Mesenchymal stem cell (in vitro differentiated cells and primary cell): ENCODE data around the gene RTN3.

Experiments used
- DNase-seq: peaks from one replicate; pipeline ENCODE4 v3.0.0-alpha.2; 2013
- H2AFZ ChIP-seq: one replicate; pipeline ENCODE4 v1.6.1; 2013; ENCODE audit warnings: low read depth, mild to moderate bottlenecking, control low read depth, inconsistent platforms, low read length, moderate library complexity
- H2AK5ac ChIP-seq: 2 replicates; pipeline ENCODE4 v1.6.1; 2013; ENCODE audit warnings: low read length, moderate library complexity, mild to moderate bottlenecking, inconsistent platforms; ENCODE audit not compliant: severe bottlenecking
- H2BK120ac ChIP-seq: one replicate; pipeline ENCODE4 v1.6.1; 2013; ENCODE audit warnings: low read depth, mild to moderate bottlenecking, inconsistent platforms, low read length, moderate library complexity
- H2BK12ac ChIP-seq, 2 experiments: one replicate each; pipeline ENCODE4 v1.6.1; 2013; ENCODE audit warnings: inconsistent platforms in 2 of 2, low read length in 2 of 2, mild to moderate bottlenecking in 2 of 2, moderate library complexity in 2 of 2, control low read depth in 1 of 2
- H2BK15ac ChIP-seq: one replicate; pipeline ENCODE4 v1.6.1; 2013; ENCODE audit warnings: mild to moderate bottlenecking, low read depth, inconsistent platforms; ENCODE audit not compliant: poor library complexity, severe bottlenecking
- H2BK5ac ChIP-seq: 2 replicates; pipeline ENCODE4 v1.6.1; 2013; ENCODE audit warnings: low read depth, mild to moderate bottlenecking, low read length, control low read depth, inconsistent platforms; ENCODE audit not compliant: poor library complexity, severe bottlenecking
- H3K14ac ChIP-seq, 2 experiments: one replicate each; pipeline ENCODE4 v1.6.1; 2013; ENCODE audit warnings: inconsistent platforms in 2 of 2, low read length in 2 of 2, control low read depth in 1 of 2, mild to moderate bottlenecking in 1 of 2, moderate library complexity in 1 of 2
- H3K18ac ChIP-seq, 2 experiments: one replicate each; pipeline ENCODE4 v1.6.1; 2013; ENCODE audit warnings: inconsistent platforms in 2 of 2, low read length in 2 of 2, control low read depth in 1 of 2, low read depth in 1 of 2, mild to moderate bottlenecking in 1 of 2
- H3K23ac ChIP-seq, 2 experiments: one replicate each; pipeline ENCODE4 v1.6.1; 2013; ENCODE audit warnings: inconsistent platforms in 2 of 2, low read length in 2 of 2, mild to moderate bottlenecking in 2 of 2, moderate library complexity in 2 of 2, control low read depth in 1 of 2
- H3K27ac ChIP-seq: 2 replicates; pipeline ENCODE4 v1.5.1; 2013; ENCODE audit warnings: mild to moderate bottlenecking, moderate library complexity, low read length, control low read depth, inconsistent platforms; ENCODE audit not compliant: poor library complexity, severe bottlenecking
- H3K27me3 ChIP-seq, 2 experiments: 2 replicates each; pipeline versions ENCODE4 v1.6.1 to v1.7.0; 2013; ENCODE audit warnings: low read length in 2 of 2, mild to moderate bottlenecking in 2 of 2, moderate library complexity in 2 of 2, control low read depth in 1 of 2, inconsistent platforms in 1 of 2; ENCODE audit not compliant: control insufficient read depth in 1 of 2, insufficient read depth in 1 of 2
- H3K36me3 ChIP-seq, 2 experiments: 2 replicates each; pipeline versions ENCODE4 v1.6.1 to v1.7.0; 2013; ENCODE audit warnings: low read length in 2 of 2, control low read depth in 1 of 2, inconsistent platforms in 1 of 2, low read depth in 1 of 2, mild to moderate bottlenecking in 1 of 2; ENCODE audit not compliant: insufficient read depth in 2 of 2, control insufficient read depth in 1 of 2
- H3K4ac ChIP-seq, 2 experiments: one replicate each; pipeline ENCODE4 v1.6.1; 2013; ENCODE audit warnings: inconsistent platforms in 2 of 2, low read length in 2 of 2, mild to moderate bottlenecking in 2 of 2, moderate library complexity in 2 of 2, control low read depth in 1 of 2, low read depth in 1 of 2
- H3K4me1 ChIP-seq: 2 replicates; pipeline ENCODE4 v1.6.1; 2013; ENCODE audit warnings: low read depth, low read length, control low read depth; ENCODE audit not compliant: control insufficient read depth, insufficient read depth
- H3K4me2 ChIP-seq: 2 replicates; pipeline ENCODE4 v1.6.1; 2013; ENCODE audit warnings: low read length, mild to moderate bottlenecking, inconsistent platforms; ENCODE audit not compliant: poor library complexity, severe bottlenecking
- H3K4me3 ChIP-seq, 2 experiments: 2 replicates each; pipeline versions ENCODE4 v1.5.1 to v1.7.0; 2013; ENCODE audit warnings: low read length in 2 of 2, mild to moderate bottlenecking in 2 of 2, control low read depth in 1 of 2, low read depth in 1 of 2; ENCODE audit not compliant: insufficient read depth in 1 of 2
- H3K79me1 ChIP-seq: replicated peaks from 2 replicates; pipeline ENCODE4 v1.6.1; 2013; ENCODE audit warnings: mild to moderate bottlenecking, control low read depth, low read length, inconsistent platforms; ENCODE audit not compliant: poor library complexity, severe bottlenecking
- H3K9ac ChIP-seq: 2 replicates; pipeline ENCODE4 v1.7.0; 2013; ENCODE audit warnings: mild to moderate bottlenecking, low read length, moderate library complexity
- H3K9me3 ChIP-seq: 2 replicates; pipeline ENCODE4 v1.7.0; 2013; ENCODE audit warnings: mild to moderate bottlenecking, low read length; ENCODE audit not compliant: control insufficient read depth
- H4K8ac ChIP-seq: one replicate; pipeline ENCODE4 v1.6.1; 2013; ENCODE audit warnings: inconsistent platforms, mild to moderate bottlenecking, low read length, moderate library complexity
- H4K91ac ChIP-seq: one replicate; pipeline ENCODE4 v1.6.1; 2013; ENCODE audit warnings: mild to moderate bottlenecking, low read length, inconsistent platforms
- WGBS: methylation state at CpG from one replicate; pipeline ENCODE4 v1.1.7; 2013; ENCODE audit warnings: mixed read lengths; 5-methylcytosine and 5-hydroxymethylcytosine counted together

Gene RTN3

DNA sequence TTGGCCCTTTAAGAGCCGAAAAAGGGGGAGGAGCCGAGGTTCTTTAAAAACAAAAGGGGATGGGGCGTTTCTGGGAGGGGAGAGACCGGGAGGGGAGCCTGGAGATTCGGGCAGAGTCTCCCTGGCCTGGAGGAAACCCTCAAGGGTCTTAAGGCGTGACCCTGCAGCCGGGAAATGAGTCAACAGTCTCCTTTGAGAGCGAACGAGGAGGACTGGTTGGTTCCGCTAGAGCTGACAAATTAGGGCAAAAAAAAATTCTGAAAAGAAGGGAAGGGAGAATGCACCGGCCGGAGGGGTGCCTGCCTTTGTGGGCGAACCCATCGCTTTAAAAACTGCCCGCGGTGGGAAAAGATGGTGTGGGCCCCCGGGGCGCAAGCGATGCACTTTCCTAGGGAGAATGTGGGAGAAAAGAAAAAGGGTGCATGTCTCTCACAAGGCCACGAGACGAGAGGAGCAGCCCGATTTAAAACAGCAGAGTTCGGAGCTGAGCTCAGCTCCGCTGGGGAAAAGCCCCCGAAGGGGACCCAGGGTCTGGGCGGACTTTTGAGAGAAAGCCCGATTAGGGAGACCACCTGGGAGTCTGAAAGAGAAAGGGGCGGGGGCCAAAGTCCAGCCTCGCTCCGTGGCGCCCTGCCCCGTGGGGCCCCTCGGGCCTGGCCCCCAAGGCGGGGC is 86.4 kb downstream of the RTN3 start:
- H3K4ac ChIP-seq: peak overlapping the region in 1 of 2 experiments; percentile 22
- H3K9ac ChIP-seq: peak overlapping the region; percentile 92
- no peaks in the 10 kb centered on the region for H3K27me3 ChIP-seq
- peak overlapping the region; percentile 28 to 65 for H3K18ac ChIP-seq
- peak overlapping the region; percentile 96 for H2BK15ac ChIP-seq
- H4K8ac ChIP-seq: no peak overlapping the region
- H3K14ac ChIP-seq: peak overlapping the region in 1 of 2 experiments; percentile 23
- H3K79me1 ChIP-seq: peaks cover 20% of the 10 kb centered on the region
- no peak overlapping the region for H3K23ac ChIP-seq
- H3K4me1 ChIP-seq: peaks cover 45% of the 10 kb centered on the region
- H3K4me2 ChIP-seq: peak overlapping the region; percentile 94
- peak overlapping the region; percentile 84 for H2BK5ac ChIP-seq
- no peak overlapping the region for H4K91ac ChIP-seq
- H3K27ac ChIP-seq: peak overlapping the region; percentile 86
- under 1% methylated on average over 28 of the region's 34 CpGs for WGBS
- H3K36me3 ChIP-seq: peaks cover 0 to 34% of the 10 kb centered on the region in 2 experiments
- peak overlapping the region; percentile 97 for H2BK120ac ChIP-seq
- H2AFZ ChIP-seq: no peak overlapping the region
- no peaks in the 10 kb centered on the region for H3K9me3 ChIP-seq
- peak; percentile 84 for DNase-seq
- peak overlapping the region; percentile 10 for H2AK5ac ChIP-seq
- no peak overlapping the region for H2BK12ac ChIP-seq
- peak overlapping the region; percentile 88 to 94 for H3K4me3 ChIP-seq

DNA sequence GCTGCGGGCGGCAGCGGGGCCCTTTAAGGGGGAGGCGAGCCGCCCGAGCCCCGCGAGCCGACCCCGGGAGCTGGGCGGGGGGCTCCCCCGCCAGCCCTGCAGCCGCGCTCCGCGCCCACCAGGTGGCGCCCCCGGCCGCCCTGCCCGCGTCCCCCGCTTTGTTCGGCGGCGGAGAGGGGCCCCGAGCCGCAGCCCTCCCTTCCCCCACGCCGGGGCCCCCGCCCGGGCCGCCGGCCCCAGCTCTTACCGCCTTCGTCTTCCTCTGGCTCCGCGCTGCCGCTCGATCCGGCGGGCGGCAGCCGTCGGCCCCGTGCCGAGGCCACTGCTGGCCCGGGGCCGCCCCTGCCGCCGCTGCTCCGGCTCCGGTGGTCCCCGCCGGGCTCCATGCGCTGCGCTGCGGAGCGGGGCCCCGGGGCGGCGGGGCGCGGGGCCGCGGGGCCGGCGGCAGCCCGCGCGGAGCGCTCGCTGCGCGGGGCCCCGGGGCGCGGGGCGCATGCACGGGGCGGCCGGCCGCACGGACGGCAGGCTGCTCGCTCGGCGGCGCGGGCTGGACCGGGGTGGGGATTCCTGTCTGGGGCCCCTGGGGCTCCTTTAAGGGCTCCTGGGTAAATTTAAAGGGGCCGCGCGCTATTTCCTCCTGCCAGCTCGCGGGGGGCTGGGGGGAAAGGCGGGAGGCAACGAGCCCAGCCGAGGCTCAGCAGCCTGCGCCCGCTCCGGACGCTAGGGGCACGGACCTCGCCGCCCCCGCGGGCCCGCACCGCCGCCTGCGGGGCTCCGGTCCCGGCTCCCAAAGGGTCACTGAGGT is 87.1 kb downstream of the RTN3 start, which contains the start of gene ZFTA:
Gene ZFTA (minus strand): TSS at position 539 of the 805 bp plus-strand sequence. CDS start 153 bp downstream, at position 386.
- Histone ChIP-seq H3K18ac (peak within 1 kb of the TSS; percentile 86 to 93), H2AFZ (peak within 1 kb of the TSS; percentile 64), H4K8ac (peak within 1 kb of the TSS; percentile 85), H2BK5ac (peak within 1 kb of the TSS; percentile 86), H2BK12ac (peak within 1 kb of the TSS in 1 of 2 experiments; percentile 81), H3K27ac (peak within 1 kb of the TSS; percentile 86), H3K4ac (peak within 1 kb of the TSS; percentile 76 to 84), H3K23ac (peak within 1 kb of the TSS in 1 of 2 experiments; percentile 49), H3K27me3 (no peaks in the 10 kb centered on the region), H3K4me2 (peak within 1 kb of the TSS; percentile 94), H3K4me3 (peak within 1 kb of the TSS; percentile 88 to 94), H2BK120ac (peak within 1 kb of the TSS; percentile 97), H4K91ac (peak within 1 kb of the TSS; percentile 79), H3K4me1 (peaks cover 37% of the 10 kb centered on the region), H3K9ac (peak within 1 kb of the TSS; percentile 92), H3K36me3 (peaks cover 0 to 26% of the 10 kb centered on the region in 2 experiments), H3K14ac (peak within 1 kb of the TSS; percentile 76 to 85), H3K9me3 (no peaks in the 10 kb centered on the region), H2BK15ac (peak within 1 kb of the TSS; percentile 97), H3K79me1 (peaks cover 16% of the 10 kb centered on the region), H2AK5ac (peak within 1 kb of the TSS; percentile 10)
- WGBS: 0% methylated on average over 48 of the region's 113 CpGs
- DNase-seq: peak; percentile 63

DNA sequence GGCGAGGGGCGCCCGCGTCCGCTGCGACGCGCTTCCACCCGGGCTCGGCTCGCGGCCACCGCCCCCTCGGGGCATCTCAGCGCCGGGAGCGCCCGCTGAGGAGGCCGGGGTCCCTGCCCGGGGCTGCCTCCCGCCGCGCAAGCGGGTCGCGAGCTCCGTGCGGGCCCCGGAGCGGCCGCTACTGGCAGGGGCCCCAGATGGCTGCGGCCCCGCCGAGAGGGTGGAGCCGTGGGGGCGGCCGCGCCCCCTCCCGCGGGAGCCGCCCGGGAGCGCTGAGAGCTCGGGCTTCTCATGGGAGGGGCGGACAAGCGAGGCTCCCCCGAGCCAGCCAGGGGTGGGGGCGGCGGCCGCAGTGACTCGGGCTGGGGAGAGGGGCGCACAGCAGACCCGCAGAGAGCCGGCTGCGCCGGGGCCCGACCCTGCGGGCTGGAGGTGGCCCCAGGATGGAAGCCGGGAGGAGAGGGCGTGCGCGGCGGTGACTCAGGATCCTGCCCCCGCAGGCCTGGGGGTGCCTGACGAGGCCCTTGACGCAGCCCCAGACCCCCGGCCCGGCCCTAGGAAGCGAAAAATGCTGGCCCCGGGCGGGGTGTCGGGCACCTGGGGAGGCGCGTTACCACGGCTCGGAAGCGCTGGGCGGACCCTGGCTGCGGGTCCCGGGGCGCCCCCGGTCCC is 87.9 kb downstream of the RTN3 start:
- peak overlapping the region; percentile 70 for H3K9ac ChIP-seq
- H3K18ac ChIP-seq: peak overlapping the region; percentile 86 to 93
- no peaks in the 10 kb centered on the region for H3K27me3 ChIP-seq
- peak overlapping the region; percentile 76 to 84 for H3K4ac ChIP-seq
- peak overlapping the region; percentile 79 for H4K91ac ChIP-seq
- H2BK12ac ChIP-seq: peak overlapping the region in 1 of 2 experiments; percentile 81
- peak overlapping the region; percentile 97 for H2BK120ac ChIP-seq
- peak overlapping the region in 1 of 2 experiments; percentile 49 for H3K23ac ChIP-seq
- peak overlapping the region; percentile 73 to 88 for H3K4me3 ChIP-seq
- peak overlapping the region; percentile 64 for H2AFZ ChIP-seq
- peaks cover 30% of the 10 kb centered on the region for H3K4me1 ChIP-seq
- no peaks in the 10 kb centered on the region for H3K9me3 ChIP-seq
- H3K36me3 ChIP-seq: peaks cover 0 to 19% of the 10 kb centered on the region in 2 experiments
- H2AK5ac ChIP-seq: no peak overlapping the region
- H3K14ac ChIP-seq: peak overlapping the region; percentile 76 to 85
- under 1% methylated on average over 67 of the region's 82 CpGs for WGBS
- peak overlapping the region; percentile 48 for H2BK5ac ChIP-seq
- H3K79me1 ChIP-seq: peaks cover 13% of the 10 kb centered on the region
- DNase-seq: peak; percentile 40
- H4K8ac ChIP-seq: peak overlapping the region; percentile 85
- H3K27ac ChIP-seq: no peak overlapping the region
- peak overlapping the region; percentile 97 for H2BK15ac ChIP-seq
- peak overlapping the region; percentile 94 for H3K4me2 ChIP-seq
